ENCODE results near the gene SVOP. TPM values are rescaled to one million over a fixed set of nuclear protein-coding genes. Genes with fewer than 3 reads are reported as not detected.

SVOP gene
- total RNA-seq, 3 donors from 2014 or later (not counting 1 experiment from before 2014, with no cell fraction given): not detected

DNA sequence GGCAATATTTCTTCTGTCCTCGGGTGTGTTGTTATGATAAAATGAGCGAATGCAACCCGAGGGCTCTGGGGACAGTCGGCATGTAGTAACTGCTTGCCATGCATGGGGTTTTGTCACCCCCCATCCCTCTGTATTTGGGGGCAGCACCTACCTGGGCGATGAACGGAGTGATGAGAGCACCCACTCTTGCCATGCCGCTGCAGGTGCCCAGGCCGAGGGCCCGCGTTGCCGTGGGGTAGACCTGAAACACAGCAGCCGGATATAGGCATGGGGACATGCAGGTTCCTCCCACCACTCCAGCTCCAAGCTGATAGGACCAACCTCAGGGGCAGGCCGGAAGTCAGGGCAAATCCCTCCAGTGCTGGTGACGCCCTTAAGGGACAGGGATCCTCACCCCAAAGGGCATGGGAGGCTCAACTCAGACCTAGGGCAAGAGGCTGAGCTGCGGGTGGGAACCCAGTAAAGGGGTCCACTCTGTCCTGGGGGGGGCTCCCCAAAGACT lies 105.2 kb downstream of the SVOP start:
- DNase-seq (no peak), ATAC-seq (no peak)
- Histone ChIP-seq H3K36me3 (ENCODE audit: control insufficient read depth, insufficient read depth, low read length) (no peaks in the 10 kb centered on the region), H3K27ac (ENCODE audit: low read length) (no peak overlapping the region), H3K4me3 (ENCODE audit: low read length) (no peak overlapping the region), H3K4me1 (ENCODE audit: control insufficient read depth, insufficient read depth, low read length) (no peaks in the 10 kb centered on the region), H3K9me3 (ENCODE audit: control insufficient read depth, insufficient read depth, low read length) (no peaks in the 10 kb centered on the region), H3K27me3 (ENCODE audit: control insufficient read depth, insufficient read depth, low read length) (no peaks in the 10 kb centered on the region)
- Mint-ChIP-seq H3K4me1 (no peaks in the 10 kb centered on the region), H3K27me3 (ENCODE audit: low read depth in 2 of 2) (peaks cover 0 to 7% of the 10 kb centered on the region in 2 donors), H3K36me3 (no peaks in the 10 kb centered on the region), H3K4me3 (no peak overlapping the region), H3K27ac (no peak overlapping the region), H3K9me3 (no peaks in the 10 kb centered on the region)
- intact Hi-C loops (cut with micrococcal nuclease): no loop called here
- TF ChIP-seq, protein P1, sequence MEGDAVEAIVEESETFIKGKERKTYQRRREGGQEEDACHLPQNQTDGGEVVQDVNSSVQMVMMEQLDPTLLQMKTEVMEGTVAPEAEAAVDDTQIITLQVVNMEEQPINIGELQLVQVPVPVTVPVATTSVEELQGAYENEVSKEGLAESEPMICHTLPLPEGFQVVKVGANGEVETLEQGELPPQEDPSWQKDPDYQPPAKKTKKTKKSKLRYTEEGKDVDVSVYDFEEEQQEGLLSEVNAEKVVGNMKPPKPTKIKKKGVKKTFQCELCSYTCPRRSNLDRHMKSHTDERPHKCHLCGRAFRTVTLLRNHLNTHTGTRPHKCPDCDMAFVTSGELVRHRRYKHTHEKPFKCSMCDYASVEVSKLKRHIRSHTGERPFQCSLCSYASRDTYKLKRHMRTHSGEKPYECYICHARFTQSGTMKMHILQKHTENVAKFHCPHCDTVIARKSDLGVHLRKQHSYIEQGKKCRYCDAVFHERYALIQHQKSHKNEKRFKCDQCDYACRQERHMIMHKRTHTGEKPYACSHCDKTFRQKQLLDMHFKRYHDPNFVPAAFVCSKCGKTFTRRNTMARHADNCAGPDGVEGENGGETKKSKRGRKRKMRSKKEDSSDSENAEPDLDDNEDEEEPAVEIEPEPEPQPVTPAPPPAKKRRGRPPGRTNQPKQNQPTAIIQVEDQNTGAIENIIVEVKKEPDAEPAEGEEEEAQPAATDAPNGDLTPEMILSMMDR (IDR thresholded peaks at IDR 0.05): no peak
- 94% methylated on average over 15 of the region's 15 CpGs for WGBS (ENCODE audit: insufficient coverage)

DNA sequence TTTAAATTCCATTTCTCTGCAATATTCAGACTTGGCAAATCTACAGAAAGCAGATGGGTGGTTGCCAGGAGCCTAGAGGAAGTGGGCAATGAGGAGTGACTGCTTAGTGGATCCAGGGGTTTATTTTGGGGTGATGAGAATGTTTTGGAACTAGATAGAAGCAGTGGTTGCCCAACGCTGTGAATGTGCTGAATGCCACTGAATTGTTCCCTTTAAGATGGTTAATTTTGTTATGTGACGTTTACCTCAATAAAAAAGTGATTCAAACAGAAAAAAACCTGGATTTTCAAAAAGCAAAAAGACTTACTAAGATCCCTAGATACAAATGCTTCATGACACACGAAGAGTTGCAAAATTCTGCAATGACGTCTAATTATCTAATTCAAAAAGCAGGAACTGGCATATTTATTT lies 106.7 kb downstream of the SVOP start:
- peaks cover 0 to 7% of the 10 kb centered on the region in 2 donors for H3K27me3 Mint-ChIP-seq (ENCODE audit: low read depth in 2 of 2)
- H3K36me3 ChIP-seq (ENCODE audit: control insufficient read depth, insufficient read depth, low read length): no peaks in the 10 kb centered on the region
- DNase-seq (no peak), ATAC-seq (no peak)
- H3K4me1 ChIP-seq (ENCODE audit: control insufficient read depth, insufficient read depth, low read length): no peaks in the 10 kb centered on the region
- 18% methylated on average over 3 of the region's 4 CpGs for WGBS (ENCODE audit: insufficient coverage)
- no peak overlapping the region for H3K4me3 Mint-ChIP-seq
- H3K27me3 ChIP-seq (ENCODE audit: control insufficient read depth, insufficient read depth, low read length): no peaks in the 10 kb centered on the region
- no peaks in the 10 kb centered on the region for H3K9me3 Mint-ChIP-seq
- no peak overlapping the region for H3K27ac ChIP-seq (ENCODE audit: low read length)
- no peaks in the 10 kb centered on the region for H3K36me3 Mint-ChIP-seq
- no peak overlapping the region for H3K4me3 ChIP-seq (ENCODE audit: low read length)
- H3K9me3 ChIP-seq (ENCODE audit: control insufficient read depth, insufficient read depth, low read length): no peaks in the 10 kb centered on the region
- intact Hi-C loops (cut with micrococcal nuclease): no loop called here
- no peaks in the 10 kb centered on the region for H3K4me1 Mint-ChIP-seq
- H3K27ac Mint-ChIP-seq: no peak overlapping the region
- TF ChIP-seq, protein P1 (IDR thresholded peaks at IDR 0.05): no peak

DNA sequence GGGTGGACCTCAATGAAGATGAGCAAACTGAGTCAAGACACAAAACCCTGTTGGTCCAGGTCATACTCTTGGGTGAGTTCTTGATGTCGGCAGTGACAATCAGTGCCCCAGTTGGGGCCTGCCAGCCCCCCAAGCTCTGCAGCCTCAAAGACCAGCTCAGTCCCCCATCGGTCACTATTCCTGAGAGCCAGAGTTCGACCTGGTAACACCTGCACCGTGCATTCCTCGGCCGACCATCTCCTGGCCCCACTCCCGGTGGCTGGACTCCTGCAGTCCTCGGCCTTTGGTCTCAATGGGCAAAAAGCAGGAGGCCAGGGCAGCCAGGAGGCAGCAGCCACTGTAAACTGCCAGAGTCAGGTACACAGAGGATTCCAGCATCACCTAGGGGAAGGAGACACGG lies 108.5 kb downstream of the SVOP start:
- 94% methylated on average over 9 of the region's 9 CpGs for WGBS (ENCODE audit: insufficient coverage)
- H3K4me3 ChIP-seq (ENCODE audit: low read length): no peak overlapping the region
- ATAC-seq (no peak), DNase-seq (no peak)
- H3K4me1 ChIP-seq (ENCODE audit: control insufficient read depth, insufficient read depth, low read length): no peaks in the 10 kb centered on the region
- H3K27me3 ChIP-seq (ENCODE audit: control insufficient read depth, insufficient read depth, low read length): no peaks in the 10 kb centered on the region
- Mint-ChIP-seq H3K4me1 (no peaks in the 10 kb centered on the region), H3K4me3 (no peak overlapping the region), H3K36me3 (no peaks in the 10 kb centered on the region), H3K9me3 (no peaks in the 10 kb centered on the region), H3K27me3 (ENCODE audit: low read depth in 2 of 2) (peaks cover 0 to 7% of the 10 kb centered on the region in 2 donors), H3K27ac (no peak overlapping the region)
- intact Hi-C loops (cut with micrococcal nuclease): no loop called here
- no peaks in the 10 kb centered on the region for H3K36me3 ChIP-seq (ENCODE audit: control insufficient read depth, insufficient read depth, low read length)
- no peak overlapping the region for H3K27ac ChIP-seq (ENCODE audit: low read length)
- TF ChIP-seq, protein P1 (IDR thresholded peaks at IDR 0.05): no peak
- H3K9me3 ChIP-seq (ENCODE audit: control insufficient read depth, insufficient read depth, low read length): no peaks in the 10 kb centered on the region

DNA sequence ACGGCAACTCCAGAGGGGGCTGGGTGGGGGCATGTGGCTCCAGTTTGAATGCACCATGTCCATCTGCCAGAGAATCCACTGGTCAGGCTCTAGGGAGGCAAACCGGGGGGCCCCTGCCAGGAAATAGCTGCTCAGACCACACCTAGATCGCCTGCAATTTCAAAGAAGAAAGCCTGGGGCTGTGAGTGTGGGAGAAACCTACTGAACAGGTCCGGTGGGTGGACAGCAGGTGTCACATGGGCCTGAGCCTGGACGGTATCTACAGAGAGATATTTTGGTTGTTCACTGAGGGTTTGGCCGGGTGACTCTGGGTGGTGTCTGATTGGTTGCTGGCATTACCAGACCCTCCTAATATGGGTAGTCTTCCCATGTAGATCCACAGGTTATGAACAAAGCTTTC lies 109.0 kb downstream of the SVOP start:
- H3K4me1 Mint-ChIP-seq: no peaks in the 10 kb centered on the region
- DNase-seq (no peak), ATAC-seq (no peak)
- no peaks in the 10 kb centered on the region for H3K36me3 ChIP-seq (ENCODE audit: control insufficient read depth, insufficient read depth, low read length)
- H3K4me1 ChIP-seq (ENCODE audit: control insufficient read depth, insufficient read depth, low read length): no peaks in the 10 kb centered on the region
- TF ChIP-seq, protein P1 (IDR thresholded peaks at IDR 0.05): no peak
- no peak overlapping the region for H3K27ac Mint-ChIP-seq
- H3K4me3 Mint-ChIP-seq: no peak overlapping the region
- intact Hi-C loops (cut with micrococcal nuclease): no loop called here
- no peaks in the 10 kb centered on the region for H3K9me3 ChIP-seq (ENCODE audit: control insufficient read depth, insufficient read depth, low read length)
- no peak overlapping the region for H3K27ac ChIP-seq (ENCODE audit: low read length)
- peaks cover 0 to 7% of the 10 kb centered on the region in 2 donors for H3K27me3 Mint-ChIP-seq (ENCODE audit: low read depth in 2 of 2)
- no peaks in the 10 kb centered on the region for H3K27me3 ChIP-seq (ENCODE audit: control insufficient read depth, insufficient read depth, low read length)
- no peaks in the 10 kb centered on the region for H3K36me3 Mint-ChIP-seq
- no peaks in the 10 kb centered on the region for H3K9me3 Mint-ChIP-seq
- H3K4me3 ChIP-seq (ENCODE audit: low read length): no peak overlapping the region
- 84% methylated on average over 6 of the region's 6 CpGs for WGBS (ENCODE audit: insufficient coverage)

Measured in natural killer cell (primary cell).